Tibial artery (tissue), 4 donors: ENCODE measurements around the gene COX20.

ENCODE experiments used
- DNase-seq, 2 donors: peaks; one replicate each; pipeline ENCODE4 v3.0.0-alpha.2; 2019
- H3K27ac ChIP-seq, 2 donors: fragments of 200-600 bp; sonication (generic) in 1 of 2; 1 replicate in 1 of 2; 2 replicates in 1 of 2; pipeline ENCODE4 v1.5.1; 2018 to 2019; ENCODE audit warnings: mild to moderate bottlenecking in 1 of 2
- H3K27me3 ChIP-seq, 2 donors: fragments of 200-600 bp; sonication (generic) in 1 of 2; one replicate each; pipeline versions ENCODE4 v1.5.1 to v1.6.0; 2016 to 2019
- H3K36me3 ChIP-seq, 3 donors: fragments of 200-600 bp; sonication (generic) in 2 of 3; one replicate each; pipeline ENCODE4 v1.5.1; 2016 to 2019; ENCODE audit warnings: mild to moderate bottlenecking in 2 of 3
- H3K4me1 ChIP-seq, 4 donors: fragments of 200-600 bp; sonication (generic) in 2 of 4; 1 replicate in 3 of 4; 2 replicates in 1 of 4; pipeline ENCODE4 v1.5.1; 2016 to 2019
- H3K4me3 ChIP-seq, 2 donors: fragments of 200-600 bp; sonication (generic) in 1 of 2; 1 replicate in 1 of 2; 2 replicates in 1 of 2; pipeline ENCODE4 v1.5.1; 2018 to 2019; ENCODE audit warnings: mild to moderate bottlenecking in 2 of 2
- H3K9me3 ChIP-seq, 3 donors: fragments of 200-600 bp; sonication (generic) in 1 of 3; one replicate each; pipeline ENCODE4 v1.5.1; 2016 to 2019
- intact Hi-C: fragments of 100-400 bp; cut with DNase I; formaldehyde crosslinking; loops from one replicate; pipeline ENCODE4 v1.15.0; 2023; ENCODE audit warnings: low total_unique reads
- TF ChIP-seq, protein P1 (sequence below), 2 experiments: fragments of 200-600 bp in 1 of 2; fragments of 450-650 bp in 1 of 2; IDR thresholded peaks; one replicate each; pipeline ENCODE4 v1.5.1; 2017 to 2019; ENCODE audit warnings: antibody characterized with exemption in 2 of 2, mild to moderate bottlenecking in 1 of 2, moderate library complexity in 1 of 2

Gene COX20

DNA sequence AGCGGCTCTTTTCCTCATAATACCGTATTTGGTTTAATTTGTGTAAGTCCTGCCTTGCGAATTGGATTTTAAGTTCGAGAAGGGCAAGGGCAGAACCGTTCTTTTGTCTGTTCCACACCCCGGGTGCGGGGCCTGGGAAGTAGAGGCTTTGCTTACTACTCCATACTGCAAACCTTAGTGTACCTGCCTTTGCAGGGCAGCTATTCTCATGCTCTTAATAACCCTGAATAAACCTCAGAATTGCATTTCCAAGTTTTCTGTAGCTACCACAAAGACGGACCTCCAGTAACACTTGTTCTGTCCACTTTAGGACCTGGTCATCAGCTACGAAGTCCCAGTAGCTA is 29.5 kb downstream of the COX20 start:
- TF ChIP-seq, protein P1, sequence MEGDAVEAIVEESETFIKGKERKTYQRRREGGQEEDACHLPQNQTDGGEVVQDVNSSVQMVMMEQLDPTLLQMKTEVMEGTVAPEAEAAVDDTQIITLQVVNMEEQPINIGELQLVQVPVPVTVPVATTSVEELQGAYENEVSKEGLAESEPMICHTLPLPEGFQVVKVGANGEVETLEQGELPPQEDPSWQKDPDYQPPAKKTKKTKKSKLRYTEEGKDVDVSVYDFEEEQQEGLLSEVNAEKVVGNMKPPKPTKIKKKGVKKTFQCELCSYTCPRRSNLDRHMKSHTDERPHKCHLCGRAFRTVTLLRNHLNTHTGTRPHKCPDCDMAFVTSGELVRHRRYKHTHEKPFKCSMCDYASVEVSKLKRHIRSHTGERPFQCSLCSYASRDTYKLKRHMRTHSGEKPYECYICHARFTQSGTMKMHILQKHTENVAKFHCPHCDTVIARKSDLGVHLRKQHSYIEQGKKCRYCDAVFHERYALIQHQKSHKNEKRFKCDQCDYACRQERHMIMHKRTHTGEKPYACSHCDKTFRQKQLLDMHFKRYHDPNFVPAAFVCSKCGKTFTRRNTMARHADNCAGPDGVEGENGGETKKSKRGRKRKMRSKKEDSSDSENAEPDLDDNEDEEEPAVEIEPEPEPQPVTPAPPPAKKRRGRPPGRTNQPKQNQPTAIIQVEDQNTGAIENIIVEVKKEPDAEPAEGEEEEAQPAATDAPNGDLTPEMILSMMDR (IDR thresholded peaks at IDR 0.05) = no peak
- Histone ChIP-seq H3K27me3 (no peaks in the 10 kb centered on the region), H3K4me3 (peak overlapping the region; percentile 96 to 98), H3K4me1 (peaks cover 0 to 32% (median 16%) of the 10 kb centered on the region in 4 donors), H3K27ac (peak overlapping the region; percentile 100), H3K9me3 (no peaks in the 10 kb centered on the region), H3K36me3 (peaks cover 5 to 12% (median 10%) of the 10 kb centered on the region in 3 donors)
- DNase-seq = peak in 1 of 2 donors; percentile 45
- intact Hi-C loops = loop anchor here (5.0 to 10.0 kb wide), 2 partner anchors 210 to 263 kb away; partner anchors contain the start of gene DESI2

DNA sequence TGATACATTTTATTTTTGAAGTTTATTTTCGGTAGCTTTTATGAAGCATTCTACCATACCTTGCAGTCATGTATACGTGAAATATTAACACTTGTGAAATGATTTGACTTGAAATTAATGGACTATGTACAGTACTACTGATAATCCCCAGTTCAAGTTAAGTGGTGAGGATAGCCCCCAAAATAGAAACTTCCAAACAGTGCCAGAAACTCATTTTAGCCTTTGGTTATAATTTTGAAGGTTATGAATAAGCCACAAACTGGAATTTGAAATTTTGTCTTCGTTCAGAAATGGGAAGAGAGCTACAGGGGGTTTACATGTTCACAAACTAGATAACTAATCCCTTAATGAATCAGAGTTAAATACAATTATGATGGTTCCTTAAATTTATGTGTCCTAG is 30.4 kb downstream of the COX20 start:
- no peak overlapping the region for H3K4me3 ChIP-seq
- intact Hi-C loops = loop anchor here (5.0 to 10.0 kb wide), 2 partner anchors 211 to 264 kb away; partner anchors contain the start of gene DESI2
- H3K27ac ChIP-seq = peak overlapping the region; percentile 100

DNA sequence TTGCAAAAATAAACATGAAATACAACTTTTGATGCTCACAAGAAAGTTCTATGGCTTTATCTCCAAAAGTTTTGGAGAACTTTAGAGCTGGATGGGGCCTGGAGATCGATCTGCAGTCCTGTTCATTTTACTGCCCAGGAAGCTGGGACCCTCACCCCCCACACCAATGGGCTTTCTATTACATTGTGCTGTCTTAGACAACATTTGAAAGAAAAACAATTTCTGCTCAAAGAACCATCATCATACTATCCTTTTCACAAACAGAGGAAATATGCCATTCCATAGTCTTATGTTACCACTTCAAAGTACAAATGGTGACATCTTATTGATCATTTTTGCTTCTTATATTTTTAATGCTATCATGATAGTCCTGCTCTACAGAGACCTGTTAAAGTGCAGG is 30.9 kb downstream of the COX20 start:
- H3K36me3 ChIP-seq = peaks cover 0 to 6% (median 0%) of the 10 kb centered on the region in 3 donors
- no peak overlapping the region for H3K4me3 ChIP-seq
- no peaks in the 10 kb centered on the region for H3K9me3 ChIP-seq
- TF ChIP-seq, protein P1 (IDR thresholded peaks at IDR 0.05) = no peak
- peak overlapping the region; percentile 100 for H3K27ac ChIP-seq
- peaks cover 0 to 18% (median 2%) of the 10 kb centered on the region in 4 donors for H3K4me1 ChIP-seq
- DNase-seq = no peak
- H3K27me3 ChIP-seq = no peaks in the 10 kb centered on the region
- intact Hi-C loops = loop anchor here (5.0 to 10.0 kb wide), 2 partner anchors 212 to 264 kb away; partner anchors contain the start of gene DESI2

More for the DNA sequence above, 30.4 kb downstream of the COX20 start:
- no peaks in the 10 kb centered on the region for H3K9me3 ChIP-seq
- peaks cover 0 to 7% (median 2%) of the 10 kb centered on the region in 3 donors for H3K36me3 ChIP-seq
- no peaks in the 10 kb centered on the region for H3K27me3 ChIP-seq
- no peak for DNase-seq
- TF ChIP-seq, protein P1 (IDR thresholded peaks at IDR 0.05) = no peak
- peaks cover 0 to 23% (median 8%) of the 10 kb centered on the region in 4 donors for H3K4me1 ChIP-seq

DNA sequence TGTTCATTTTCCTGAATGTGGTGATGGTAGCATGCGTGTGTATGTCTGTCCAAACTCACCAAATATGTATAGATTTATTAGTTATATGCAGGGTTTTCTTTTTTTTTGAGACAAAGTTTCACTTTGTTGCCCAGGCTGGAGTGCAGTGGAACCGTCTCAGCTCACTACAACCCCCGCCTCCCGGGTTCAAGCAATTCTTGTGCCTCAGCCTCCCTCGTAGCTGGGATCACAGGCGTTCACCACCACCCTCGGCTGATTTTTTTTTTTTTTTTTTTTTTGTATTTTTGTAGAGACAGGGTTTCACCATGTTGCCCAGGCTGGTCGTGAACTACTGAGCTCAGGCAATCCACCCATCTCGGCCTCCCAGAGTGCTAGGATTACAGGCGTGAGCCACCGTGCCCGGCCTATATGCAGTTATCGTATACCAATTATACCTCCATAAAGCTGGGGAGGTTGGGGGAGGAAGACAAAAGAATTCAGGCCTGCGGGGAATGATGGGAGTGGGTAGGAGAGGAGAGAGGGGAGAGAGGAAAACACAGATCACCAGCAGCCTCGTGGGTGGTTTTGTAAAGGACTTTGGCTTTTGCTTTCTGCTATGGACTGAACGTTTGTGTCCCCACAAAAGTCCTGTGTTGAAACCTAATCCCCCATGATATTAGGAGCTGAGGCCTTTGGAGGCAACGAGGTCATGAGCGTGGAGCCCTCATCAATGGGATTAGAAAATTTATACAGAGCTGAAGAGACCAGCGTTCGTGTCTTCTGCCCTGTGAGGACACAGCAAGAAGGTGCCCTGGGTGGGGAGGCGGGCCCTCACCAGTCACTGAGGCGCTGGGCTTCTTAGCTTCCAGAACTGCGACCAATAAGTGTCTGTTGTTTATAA is 33.3 kb downstream of the COX20 start:
- Histone ChIP-seq H3K27me3 (no peaks in the 10 kb centered on the region), H3K27ac (no peak overlapping the region), H3K9me3 (no peaks in the 10 kb centered on the region), H3K4me3 (no peak overlapping the region), H3K4me1 (peaks cover 0 to 11% (median 0%) of the 10 kb centered on the region in 4 donors), H3K36me3 (peaks cover 0 to 2% (median 0%) of the 10 kb centered on the region in 3 donors)
- no peak for DNase-seq
- TF ChIP-seq, protein P1 (IDR thresholded peaks at IDR 0.05) = no peak
- intact Hi-C loops = loop anchor here (5.0 to 10.0 kb wide), 2 partner anchors 214 to 266 kb away; partner anchors contain the start of gene DESI2

DNA sequence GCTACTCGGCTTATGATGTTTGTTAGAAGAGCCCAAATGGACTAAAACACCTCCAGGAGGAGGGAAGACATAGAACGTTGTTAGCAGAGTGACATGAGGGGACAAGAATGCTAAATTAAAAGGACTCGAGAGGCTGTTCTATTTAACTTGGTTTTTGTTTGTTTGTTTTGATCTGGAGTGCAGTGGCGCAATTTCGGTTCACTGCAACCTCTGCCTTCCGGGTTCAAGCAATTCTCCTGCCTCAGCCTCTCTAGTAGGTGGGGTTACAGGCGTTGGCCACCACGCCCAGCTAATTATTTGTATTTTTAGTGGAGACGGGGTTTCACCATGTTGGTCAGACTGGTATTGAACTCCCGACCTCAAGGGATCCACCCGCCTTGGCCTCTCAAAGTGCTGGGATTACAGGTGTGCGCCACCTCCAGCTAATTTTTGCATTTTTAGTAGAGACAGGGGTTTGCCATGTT is 33.9 kb downstream of the COX20 start:
- no peak for DNase-seq
- TF ChIP-seq, protein P1 (IDR thresholded peaks at IDR 0.05) = no peak
- intact Hi-C loops = loop anchor here (5.0 to 10.0 kb wide), 2 partner anchors 215 to 267 kb away; partner anchors contain the start of gene DESI2
- Histone ChIP-seq H3K4me1 (peaks cover 0 to 11% (median 0%) of the 10 kb centered on the region in 4 donors), H3K27ac (no peak overlapping the region), H3K4me3 (no peak overlapping the region), H3K9me3 (no peaks in the 10 kb centered on the region), H3K36me3 (no peaks in the 10 kb centered on the region), H3K27me3 (no peaks in the 10 kb centered on the region)
